ENCODE measurements around the gene NCKAP5.

The NCKAP5 gene

GRCh38 chr2:132766573-132766972 is 801.7 kb downstream of the NCKAP5 start:
- DNase-seq, result no peak
- peaks cover 5% of the 10 kb centered on the region; the same call in 1 of the 2 replicates for H3K36me3 ChIP-seq
- TF ChIP-seq CTCF (IDR thresholded peaks at IDR 0.05; ENCODE audit: low read depth, low read length), result no peak
- no peaks in the 10 kb centered on the region for H3K27me3 ChIP-seq (ENCODE audit: insufficient read depth, low read depth, severe bottlenecking)
- no peaks in the 10 kb centered on the region for H3K9me3 ChIP-seq (ENCODE audit: severe bottlenecking)
- H3K4me3 ChIP-seq (ENCODE audit: low read depth, low read length), result no peak overlapping the region
- H3K27ac ChIP-seq, result no peak overlapping the region

- no peaks in the 10 kb centered on the region; the same call in 1 of the 2 replicates for H3K36me3 ChIP-seq
- TF ChIP-seq CTCF (IDR thresholded peaks at IDR 0.05; ENCODE audit: low read depth, low read length), result no peak
- H3K27me3 ChIP-seq (ENCODE audit: insufficient read depth, low read depth, severe bottlenecking), result no peaks in the 10 kb centered on the region
- H3K9me3 ChIP-seq (ENCODE audit: severe bottlenecking), result no peaks in the 10 kb centered on the region
- DNase-seq, result no peak
- no peak overlapping the region for H3K27ac ChIP-seq
- no peak overlapping the region for H3K4me3 ChIP-seq (ENCODE audit: low read depth, low read length)
Measured at GRCh38 chr2:132761437-132761836, 806.8 kb downstream of the NCKAP5 start.

GRCh38 chr2:132760971-132761370 is 807.3 kb downstream of the NCKAP5 start:
- no peaks in the 10 kb centered on the region; the same call in 1 of the 2 replicates for H3K36me3 ChIP-seq

GRCh38 chr2:132760405-132760804 is 807.9 kb downstream of the NCKAP5 start:
- DNase-seq, result no peak
- Histone ChIP-seq H3K27ac (no peak overlapping the region), H3K36me3 (no peaks in the 10 kb centered on the region; the same call in 1 of the 2 replicates), H3K4me3 (ENCODE audit: low read depth, low read length) (no peak overlapping the region), H3K9me3 (ENCODE audit: severe bottlenecking) (no peaks in the 10 kb centered on the region), H3K27me3 (ENCODE audit: insufficient read depth, low read depth, severe bottlenecking) (no peaks in the 10 kb centered on the region)
- TF ChIP-seq CTCF (IDR thresholded peaks at IDR 0.05; ENCODE audit: low read depth, low read length), result no peak

More at GRCh38 chr2:132760971-132761370, 807.3 kb downstream of the NCKAP5 start:
- Histone ChIP-seq H3K27ac (no peak overlapping the region), H3K27me3 (ENCODE audit: insufficient read depth, low read depth, severe bottlenecking) (no peaks in the 10 kb centered on the region), H3K9me3 (ENCODE audit: severe bottlenecking) (no peaks in the 10 kb centered on the region), H3K4me3 (ENCODE audit: low read depth, low read length) (no peak overlapping the region)
- no peak for TF ChIP-seq CTCF (IDR thresholded peaks at IDR 0.05; ENCODE audit: low read depth, low read length)
- no peak for DNase-seq

- Histone ChIP-seq H3K9me3 (ENCODE audit: severe bottlenecking) (no peaks in the 10 kb centered on the region), H3K27me3 (ENCODE audit: insufficient read depth, low read depth, severe bottlenecking) (no peaks in the 10 kb centered on the region), H3K36me3 (no peaks in the 10 kb centered on the region; the same call in 1 of the 2 replicates), H3K27ac (no peak overlapping the region), H3K4me3 (ENCODE audit: low read depth, low read length) (no peak overlapping the region)
- no peak for DNase-seq
- no peak for TF ChIP-seq CTCF (IDR thresholded peaks at IDR 0.05; ENCODE audit: low read depth, low read length)
Measured at GRCh38 chr2:132758995-132759394, 809.3 kb downstream of the NCKAP5 start.

- Histone ChIP-seq H3K27ac (no peak overlapping the region), H3K36me3 (no peaks in the 10 kb centered on the region; the same call in 1 of the 2 replicates)
- DNase-seq, result no peak
Measured at GRCh38 chr2:132757676-132758075, 810.6 kb downstream of the NCKAP5 start.

More at GRCh38 chr2:132757676-132758075, 810.6 kb downstream of the NCKAP5 start:
- H3K4me3 ChIP-seq (ENCODE audit: low read depth, low read length), result no peak overlapping the region
- no peaks in the 10 kb centered on the region for H3K27me3 ChIP-seq (ENCODE audit: insufficient read depth, low read depth, severe bottlenecking)
- TF ChIP-seq CTCF (IDR thresholded peaks at IDR 0.05; ENCODE audit: low read depth, low read length), result no peak
- no peaks in the 10 kb centered on the region for H3K9me3 ChIP-seq (ENCODE audit: severe bottlenecking)

All from WERI-Rb-1 (cell line).